Loucy (cell line): Measurements from ENCODE around the gene SAMD4A.

Source experiments
- EZH2phosphoT487 ChIP-seq: fragments of 200-600 bp; IDR thresholded peaks from 2 replicates; pipeline ENCODE4 v1.6.1; 2018; ENCODE audit warnings: antibody characterized with exemption, mild to moderate bottlenecking, moderate library complexity, borderline replicate concordance
- TF ChIP-seq, protein P1 (sequence below): fragments of 200-600 bp; sonication (generic); conservative IDR thresholded peaks from 2 replicates; pipeline ENCODE4 v1.5.1; 2014; ENCODE audit warnings: mild to moderate bottlenecking, antibody characterized with exemption, low read length

DNA sequence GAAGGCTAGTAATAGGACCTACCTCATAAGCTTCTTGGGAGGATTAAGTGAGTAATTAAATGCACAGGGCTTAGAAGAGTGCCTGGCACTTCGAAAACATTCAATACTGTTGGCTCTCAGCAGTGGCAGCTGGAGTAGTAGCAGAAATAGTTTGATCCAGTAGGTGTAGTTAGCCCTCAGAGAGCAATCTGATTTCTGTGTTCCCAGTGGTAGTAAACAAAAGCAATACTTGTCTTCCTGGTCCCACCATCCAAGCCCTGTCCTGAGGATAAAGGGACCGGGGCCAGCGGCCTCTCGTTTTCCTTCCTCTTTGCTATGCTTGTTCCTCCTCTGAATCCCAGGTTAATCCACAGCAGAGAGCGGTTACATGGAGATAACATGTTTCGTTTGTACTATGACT lies 131.6 kb downstream of the SAMD4A start:
- TF ChIP-seq, protein P1, sequence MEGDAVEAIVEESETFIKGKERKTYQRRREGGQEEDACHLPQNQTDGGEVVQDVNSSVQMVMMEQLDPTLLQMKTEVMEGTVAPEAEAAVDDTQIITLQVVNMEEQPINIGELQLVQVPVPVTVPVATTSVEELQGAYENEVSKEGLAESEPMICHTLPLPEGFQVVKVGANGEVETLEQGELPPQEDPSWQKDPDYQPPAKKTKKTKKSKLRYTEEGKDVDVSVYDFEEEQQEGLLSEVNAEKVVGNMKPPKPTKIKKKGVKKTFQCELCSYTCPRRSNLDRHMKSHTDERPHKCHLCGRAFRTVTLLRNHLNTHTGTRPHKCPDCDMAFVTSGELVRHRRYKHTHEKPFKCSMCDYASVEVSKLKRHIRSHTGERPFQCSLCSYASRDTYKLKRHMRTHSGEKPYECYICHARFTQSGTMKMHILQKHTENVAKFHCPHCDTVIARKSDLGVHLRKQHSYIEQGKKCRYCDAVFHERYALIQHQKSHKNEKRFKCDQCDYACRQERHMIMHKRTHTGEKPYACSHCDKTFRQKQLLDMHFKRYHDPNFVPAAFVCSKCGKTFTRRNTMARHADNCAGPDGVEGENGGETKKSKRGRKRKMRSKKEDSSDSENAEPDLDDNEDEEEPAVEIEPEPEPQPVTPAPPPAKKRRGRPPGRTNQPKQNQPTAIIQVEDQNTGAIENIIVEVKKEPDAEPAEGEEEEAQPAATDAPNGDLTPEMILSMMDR = no peak
- TF ChIP-seq EZH2phosphoT487 = no peak
